ENCODE results near the gene FRMD8.

Gene FRMD8

GRCh38 chr11:65422633-65423515 is 36.4 kb downstream of the FRMD8 start, which contains the start of gene NEAT1:
TSS of gene NEAT1 (plus strand) at chr11:65422798.
- TF ChIP-seq CTCF (IDR thresholded peaks at IDR 0.05; ENCODE audit: low read length, missing control alignments): no peak
- peak within 1 kb of the TSS; percentile 96 for H3K4me3 ChIP-seq (replicated peaks; ENCODE audit: low read depth, low read length)
- peak; percentile 97 for DNase-seq (ENCODE audit: low read depth)

- H3K4me3 ChIP-seq (replicated peaks; ENCODE audit: low read depth, low read length): peak overlapping the region; percentile 96
- no peak for TF ChIP-seq CTCF (IDR thresholded peaks at IDR 0.05; ENCODE audit: low read length, missing control alignments)
- no peak for DNase-seq (ENCODE audit: low read depth)
Observed at GRCh38 chr11:65423516-65424204, 37.2 kb downstream of the FRMD8 start.

- peak overlapping the region; percentile 96 for H3K4me3 ChIP-seq (replicated peaks; ENCODE audit: low read depth, low read length)
- peak; percentile 79 for DNase-seq (ENCODE audit: low read depth)
- no peak for TF ChIP-seq CTCF (IDR thresholded peaks at IDR 0.05; ENCODE audit: low read length, missing control alignments)
Observed at GRCh38 chr11:65424205-65425104, 38.0 kb downstream of the FRMD8 start.

GRCh38 chr11:65425105-65425970 is 38.9 kb downstream of the FRMD8 start:
- H3K4me3 ChIP-seq (replicated peaks; ENCODE audit: low read depth, low read length): peak overlapping the region; percentile 96

GRCh38 chr11:65425971-65426838 is 39.8 kb downstream of the FRMD8 start:
- peak overlapping the region; percentile 96 for H3K4me3 ChIP-seq (replicated peaks; ENCODE audit: low read depth, low read length)
- DNase-seq (ENCODE audit: low read depth): peak; percentile 85
- TF ChIP-seq CTCF (IDR thresholded peaks at IDR 0.05; ENCODE audit: low read length, missing control alignments): no peak

More at GRCh38 chr11:65425105-65425970, 38.9 kb downstream of the FRMD8 start:
- peak; percentile 84 for DNase-seq (ENCODE audit: low read depth)
- TF ChIP-seq CTCF (IDR thresholded peaks at IDR 0.05; ENCODE audit: low read length, missing control alignments): no peak

All from fibroblast of pulmonary artery (primary cell).